ENCODE measurements around the gene MARK1. TPM values are rescaled to one million over a fixed set of nuclear protein-coding genes. Genes with fewer than 3 reads are reported as not detected.

The MARK1 gene
- total RNA-seq, 4 donors from 2014 or later: 3.2 to 14.9 (median 11.0) TPM

DNA sequence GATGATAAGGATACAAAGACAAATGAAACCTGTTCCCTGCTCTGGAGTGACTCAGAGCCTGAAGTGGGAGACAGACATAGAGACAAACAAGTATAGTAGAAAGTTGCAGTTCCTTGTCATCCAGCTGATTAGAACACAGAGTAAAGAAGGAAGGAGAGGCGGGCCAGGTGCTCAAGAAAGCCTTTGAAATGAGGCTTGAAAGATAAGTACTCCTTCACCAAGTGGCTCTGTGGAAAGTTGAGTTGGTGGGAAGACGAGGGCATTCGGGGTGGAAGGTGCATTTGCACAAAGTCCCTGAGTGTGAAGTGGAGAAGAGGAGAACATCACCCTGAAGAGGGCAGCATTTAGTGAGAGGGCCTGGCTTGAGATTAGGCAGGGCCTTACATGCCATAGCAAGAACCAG is 17.0 kb downstream of the MARK1 start:
- no peaks in the 10 kb centered on the region for H3K36me3 ChIP-seq
- H3K9me3 ChIP-seq: no peaks in the 10 kb centered on the region
- H3K4me1 ChIP-seq: no peaks in the 10 kb centered on the region
- intact Hi-C loops (cut with DNase I; ENCODE audit: low total_unique reads): no loop called here
- no peaks in the 10 kb centered on the region for H3K27me3 ChIP-seq
- no peak overlapping the region for H3K27ac ChIP-seq
- no peak overlapping the region for H3K4me3 ChIP-seq
- TF ChIP-seq POLR2A (IDR thresholded peaks at IDR 0.05): no peak
- TF ChIP-seq, protein P1, sequence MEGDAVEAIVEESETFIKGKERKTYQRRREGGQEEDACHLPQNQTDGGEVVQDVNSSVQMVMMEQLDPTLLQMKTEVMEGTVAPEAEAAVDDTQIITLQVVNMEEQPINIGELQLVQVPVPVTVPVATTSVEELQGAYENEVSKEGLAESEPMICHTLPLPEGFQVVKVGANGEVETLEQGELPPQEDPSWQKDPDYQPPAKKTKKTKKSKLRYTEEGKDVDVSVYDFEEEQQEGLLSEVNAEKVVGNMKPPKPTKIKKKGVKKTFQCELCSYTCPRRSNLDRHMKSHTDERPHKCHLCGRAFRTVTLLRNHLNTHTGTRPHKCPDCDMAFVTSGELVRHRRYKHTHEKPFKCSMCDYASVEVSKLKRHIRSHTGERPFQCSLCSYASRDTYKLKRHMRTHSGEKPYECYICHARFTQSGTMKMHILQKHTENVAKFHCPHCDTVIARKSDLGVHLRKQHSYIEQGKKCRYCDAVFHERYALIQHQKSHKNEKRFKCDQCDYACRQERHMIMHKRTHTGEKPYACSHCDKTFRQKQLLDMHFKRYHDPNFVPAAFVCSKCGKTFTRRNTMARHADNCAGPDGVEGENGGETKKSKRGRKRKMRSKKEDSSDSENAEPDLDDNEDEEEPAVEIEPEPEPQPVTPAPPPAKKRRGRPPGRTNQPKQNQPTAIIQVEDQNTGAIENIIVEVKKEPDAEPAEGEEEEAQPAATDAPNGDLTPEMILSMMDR (IDR thresholded peaks at IDR 0.05): no peak
- no peak for DNase-seq

DNA sequence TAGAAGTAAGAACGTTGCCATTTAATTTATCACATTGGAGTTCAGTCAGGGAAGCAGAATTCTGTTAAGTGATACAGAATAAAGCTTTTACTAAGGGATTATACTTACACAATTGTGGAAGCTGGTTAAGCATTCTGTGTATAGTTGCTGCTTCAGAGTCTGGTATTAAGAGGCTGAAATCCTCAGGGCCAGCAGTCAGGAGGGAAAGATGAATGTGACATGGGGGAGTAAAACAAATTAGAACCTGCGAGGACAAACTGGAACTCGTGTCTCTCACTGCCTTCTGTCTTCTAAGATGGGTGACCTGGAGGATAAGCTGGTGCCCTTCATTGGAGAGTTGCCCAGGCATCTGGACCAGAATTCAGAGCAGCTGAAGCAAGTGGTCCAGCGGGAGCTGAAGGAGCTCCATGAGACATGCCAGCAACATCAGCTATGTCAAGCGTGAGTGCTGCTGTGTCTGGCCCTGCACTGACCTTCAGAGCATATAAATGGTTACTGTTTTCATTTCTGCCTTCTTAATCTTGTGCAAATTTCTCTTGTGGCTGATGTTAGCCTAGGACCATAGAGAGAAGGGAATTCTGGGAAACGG is 23.0 kb downstream of the MARK1 start:
- no peaks in the 10 kb centered on the region for H3K9me3 ChIP-seq
- H3K27me3 ChIP-seq: no peaks in the 10 kb centered on the region
- no peak for TF ChIP-seq POLR2A (IDR thresholded peaks at IDR 0.05)
- TF ChIP-seq, protein P1 (IDR thresholded peaks at IDR 0.05): no peak
- no peak overlapping the region for H3K4me3 ChIP-seq
- no peaks in the 10 kb centered on the region for H3K4me1 ChIP-seq
- intact Hi-C loops (cut with DNase I; ENCODE audit: low total_unique reads): no loop called here
- DNase-seq: no peak
- no peaks in the 10 kb centered on the region for H3K36me3 ChIP-seq
- no peak overlapping the region for H3K27ac ChIP-seq

DNA sequence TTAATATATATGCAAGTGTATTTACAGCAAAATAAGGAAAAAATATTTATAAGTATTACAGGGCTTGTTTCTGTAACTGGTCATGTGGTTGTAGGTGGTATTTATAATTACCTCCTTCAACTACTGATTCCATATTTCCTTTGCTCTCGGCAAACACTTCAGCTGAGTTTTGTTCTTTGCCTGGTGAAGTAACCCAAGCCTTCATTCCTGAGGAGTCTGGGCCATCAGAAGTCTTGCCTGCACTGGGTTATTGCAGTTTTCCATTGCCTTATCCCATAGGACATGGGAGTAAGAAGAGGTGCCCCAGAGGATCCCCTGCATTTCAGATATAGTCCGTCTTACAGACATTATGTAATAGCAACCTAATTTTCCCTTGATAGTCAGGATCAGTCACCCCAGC is 23.8 kb downstream of the MARK1 start:
- TF ChIP-seq, protein P1 (IDR thresholded peaks at IDR 0.05): no peak
- TF ChIP-seq POLR2A (IDR thresholded peaks at IDR 0.05): no peak
- Histone ChIP-seq H3K36me3 (no peaks in the 10 kb centered on the region), H3K9me3 (no peaks in the 10 kb centered on the region), H3K4me1 (no peaks in the 10 kb centered on the region), H3K27ac (no peak overlapping the region), H3K27me3 (no peaks in the 10 kb centered on the region), H3K4me3 (no peak overlapping the region)
- no peak for DNase-seq
- intact Hi-C loops (cut with DNase I; ENCODE audit: low total_unique reads): no loop called here

DNA sequence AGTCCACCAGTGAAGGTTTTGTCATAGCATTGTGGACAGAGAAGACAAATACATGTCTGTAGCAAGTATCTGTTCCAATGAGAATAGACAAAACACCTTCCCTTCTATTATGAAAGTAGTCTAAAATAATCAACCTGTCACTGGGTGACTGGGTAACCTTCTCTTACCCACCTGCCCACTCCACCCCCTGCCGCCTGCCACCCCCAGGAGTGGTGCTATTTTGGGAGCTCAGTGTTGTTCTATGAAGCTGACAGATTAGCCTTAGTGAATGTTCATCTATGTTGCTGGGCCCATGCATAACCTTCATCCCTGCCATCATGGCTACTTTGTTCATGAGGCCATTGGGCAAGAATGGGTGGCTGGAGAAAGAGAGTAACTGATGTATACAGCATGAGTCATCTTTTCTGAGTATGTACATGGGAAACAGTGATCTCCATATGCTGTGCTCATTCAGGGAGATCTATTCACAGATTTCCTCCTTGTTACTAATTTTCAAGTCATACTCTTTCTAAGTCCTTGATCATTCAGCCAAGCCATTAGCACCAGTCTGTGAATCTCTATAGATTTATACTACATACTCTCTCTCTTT is 24.8 kb downstream of the MARK1 start:
- no peaks in the 10 kb centered on the region for H3K4me1 ChIP-seq
- DNase-seq: no peak
- H3K27me3 ChIP-seq: no peaks in the 10 kb centered on the region
- intact Hi-C loops (cut with DNase I; ENCODE audit: low total_unique reads): no loop called here
- no peaks in the 10 kb centered on the region for H3K9me3 ChIP-seq
- no peak overlapping the region for H3K27ac ChIP-seq
- TF ChIP-seq, protein P1 (IDR thresholded peaks at IDR 0.05): no peak
- no peak for TF ChIP-seq POLR2A (IDR thresholded peaks at IDR 0.05)
- H3K36me3 ChIP-seq: no peaks in the 10 kb centered on the region
- no peak overlapping the region for H3K4me3 ChIP-seq

DNA sequence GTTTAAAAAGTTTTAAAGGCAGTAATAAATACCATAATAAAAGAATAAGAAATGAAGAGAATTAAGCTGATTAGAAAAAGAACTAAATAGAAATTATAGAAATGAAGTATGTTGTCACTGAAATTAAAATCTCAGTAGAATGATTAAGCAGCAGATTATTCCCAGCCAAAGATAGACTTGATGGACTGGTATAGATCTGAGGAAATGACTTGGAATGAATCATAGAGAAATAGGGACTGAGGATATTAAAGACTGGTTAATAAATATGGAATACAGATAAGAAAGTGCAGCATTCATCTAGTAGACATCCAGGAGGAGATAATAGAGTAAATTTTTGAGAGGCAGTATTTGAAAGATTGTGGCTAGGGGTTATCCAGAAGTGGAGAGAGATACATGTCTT is 28.7 kb downstream of the MARK1 start:
- H3K4me3 ChIP-seq: no peak overlapping the region
- H3K9me3 ChIP-seq: no peaks in the 10 kb centered on the region
- H3K36me3 ChIP-seq: no peaks in the 10 kb centered on the region
- DNase-seq: no peak
- no peaks in the 10 kb centered on the region for H3K27me3 ChIP-seq
- TF ChIP-seq, protein P1 (IDR thresholded peaks at IDR 0.05): no peak
- no peak for TF ChIP-seq POLR2A (IDR thresholded peaks at IDR 0.05)
- intact Hi-C loops (cut with DNase I; ENCODE audit: low total_unique reads): no loop called here
- no peaks in the 10 kb centered on the region for H3K4me1 ChIP-seq
- H3K27ac ChIP-seq: no peak overlapping the region
